DMS79 treated with DMSO at 0.1 percent for 48 hours (cell line): ENCODE results near the gene SLC35D3.
"Not testable (repeated sequence)": the region's sequence is repeated elsewhere in the genome, so short reads cannot be mapped to it uniquely, and the experiment has no call there.

Experiments used
- DNase-seq: peaks from one replicate; lab custom pipeline; 2025; lab: John Stamatoyannopoulos, UW

SLC35D3 gene

GRCh38 chr6:136921936-136922684 lies at the start of gene SLC35D3:
Gene SLC35D3, plus strand, starts transcription at chr6:136922301. Its CDS starts 128 bp downstream, at chr6:136922429.
- DNase-seq: peak; percentile 2

GRCh38 chr6:136873748-136874147 lies 48.4 kb upstream of the SLC35D3 start:
- peak; percentile 11 for DNase-seq

- not testable (repeated sequence) for DNase-seq
Measured at GRCh38 chr6:136876469-136876868, 45.6 kb upstream of the SLC35D3 start.

GRCh38 chr6:136880748-136881460 lies 41.2 kb upstream of the SLC35D3 start:
- DNase-seq: no peak

GRCh38 chr6:136886091-136886490 lies 36.0 kb upstream of the SLC35D3 start:
- DNase-seq: no peak

GRCh38 chr6:136887953-136888352 lies 34.1 kb upstream of the SLC35D3 start:
- no peak for DNase-seq

GRCh38 chr6:136889271-136890193 lies 32.6 kb upstream of the SLC35D3 start:
- no peak for DNase-seq

- no peak for DNase-seq
Measured at GRCh38 chr6:136890194-136890839, 31.8 kb upstream of the SLC35D3 start.

GRCh38 chr6:136890986-136891385 lies 31.1 kb upstream of the SLC35D3 start:
- no peak for DNase-seq

GRCh38 chr6:136893187-136893586 lies 28.9 kb upstream of the SLC35D3 start:
- DNase-seq: no peak

- no peak for DNase-seq
Measured at GRCh38 chr6:136895901-136896300, 26.2 kb upstream of the SLC35D3 start.

- no peak for DNase-seq
Measured at GRCh38 chr6:136897071-136897470, 25.0 kb upstream of the SLC35D3 start.

GRCh38 chr6:136901212-136901784 lies 20.8 kb upstream of the SLC35D3 start:
- no peak for DNase-seq

GRCh38 chr6:136904477-136904876 lies 17.6 kb upstream of the SLC35D3 start:
- not testable (repeated sequence) for DNase-seq

- DNase-seq: no peak
Measured at GRCh38 chr6:136914947-136915346, 7.2 kb upstream of the SLC35D3 start.

GRCh38 chr6:136918706-136919105 lies 3.4 kb upstream of the SLC35D3 start:
- no peak for DNase-seq

- no peak for DNase-seq
Measured at GRCh38 chr6:136920216-136920615, 1.9 kb upstream of the SLC35D3 start.

GRCh38 chr6:136920671-136921380 lies 1.3 kb upstream of the SLC35D3 start:
- DNase-seq: peak; percentile 26

- DNase-seq: no peak
Measured at GRCh38 chr6:136921381-136921935, 643 bp upstream of the SLC35D3 start.

GRCh38 chr6:136922685-136923006 lies 545 bp downstream of the SLC35D3 start:
- DNase-seq: no peak
